ENCODE measurements around the gene KDM4B. TPM values are rescaled to one million over a fixed set of nuclear protein-coding genes. Genes with fewer than 3 reads are reported as not detected.

KDM4B gene
- polyA plus RNA-seq, 1 experiment = 7.7 TPM

- no peaks in the 10 kb centered on the region; the same call in 1 of the 2 replicates for H3K9me3 ChIP-seq (ENCODE audit: control insufficient read depth, insufficient read depth, low read length)
- no peak overlapping the region for H3K27ac ChIP-seq (ENCODE audit: low read depth, low read length)
- H3K4me3 ChIP-seq (ENCODE audit: low read depth, low read length) = no peak overlapping the region
- POLR2A ChIA-PET = no interaction called here
- CTCF ChIA-PET = interaction anchor here (1.1 kb wide), 1 partner anchor 40 kb away, joined by 3 read pairs; no protein-coding TSS in a partner anchor
- TF ChIP-seq, protein P1, sequence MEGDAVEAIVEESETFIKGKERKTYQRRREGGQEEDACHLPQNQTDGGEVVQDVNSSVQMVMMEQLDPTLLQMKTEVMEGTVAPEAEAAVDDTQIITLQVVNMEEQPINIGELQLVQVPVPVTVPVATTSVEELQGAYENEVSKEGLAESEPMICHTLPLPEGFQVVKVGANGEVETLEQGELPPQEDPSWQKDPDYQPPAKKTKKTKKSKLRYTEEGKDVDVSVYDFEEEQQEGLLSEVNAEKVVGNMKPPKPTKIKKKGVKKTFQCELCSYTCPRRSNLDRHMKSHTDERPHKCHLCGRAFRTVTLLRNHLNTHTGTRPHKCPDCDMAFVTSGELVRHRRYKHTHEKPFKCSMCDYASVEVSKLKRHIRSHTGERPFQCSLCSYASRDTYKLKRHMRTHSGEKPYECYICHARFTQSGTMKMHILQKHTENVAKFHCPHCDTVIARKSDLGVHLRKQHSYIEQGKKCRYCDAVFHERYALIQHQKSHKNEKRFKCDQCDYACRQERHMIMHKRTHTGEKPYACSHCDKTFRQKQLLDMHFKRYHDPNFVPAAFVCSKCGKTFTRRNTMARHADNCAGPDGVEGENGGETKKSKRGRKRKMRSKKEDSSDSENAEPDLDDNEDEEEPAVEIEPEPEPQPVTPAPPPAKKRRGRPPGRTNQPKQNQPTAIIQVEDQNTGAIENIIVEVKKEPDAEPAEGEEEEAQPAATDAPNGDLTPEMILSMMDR (IDR thresholded peaks at IDR 0.05; ENCODE audit: low read depth, low read length) = no peak
- H3K27me3 ChIP-seq (ENCODE audit: control insufficient read depth, insufficient read depth, low read length) = no peaks in the 10 kb centered on the region
- DNase-seq (ENCODE audit: low read depth, low spot score) = no peak
Observed at GRCh38 chr19:4991996-4992698, 23.2 kb downstream of the KDM4B start.

GRCh38 chr19:4993683-4994082 lies 24.8 kb downstream of the KDM4B start:
- DNase-seq (ENCODE audit: low read depth, low spot score) = no peak
- Histone ChIP-seq H3K9me3 (ENCODE audit: control insufficient read depth, insufficient read depth, low read length) (no peaks in the 10 kb centered on the region; the same call in none of the 2 replicates), H3K27me3 (ENCODE audit: control insufficient read depth, insufficient read depth, low read length) (no peaks in the 10 kb centered on the region), H3K4me3 (ENCODE audit: low read depth, low read length) (no peak overlapping the region), H3K27ac (ENCODE audit: low read depth, low read length) (no peak overlapping the region)
- TF ChIP-seq, protein P1 (IDR thresholded peaks at IDR 0.05; ENCODE audit: low read depth, low read length) = no peak
- ChIA-PET POLR2A (interaction anchor here (0.7 kb wide), 1 partner anchor 11 kb away, joined by 7 read pairs; no protein-coding TSS in a partner anchor), CTCF (interaction anchor here (0.6 to 0.9 kb wide), 3 partner anchors 8 to 175 kb away, joined by 3 to 6 read pairs (median 3); no protein-coding TSS in a partner anchor)

GRCh38 chr19:4996701-4997100 lies 27.8 kb downstream of the KDM4B start:
- ChIA-PET CTCF (no interaction called here), POLR2A (no interaction called here)
- no peak overlapping the region for H3K27ac ChIP-seq (ENCODE audit: low read depth, low read length)
- H3K4me3 ChIP-seq (ENCODE audit: low read depth, low read length) = no peak overlapping the region
- no peaks in the 10 kb centered on the region; the same call in none of the 2 replicates for H3K9me3 ChIP-seq (ENCODE audit: control insufficient read depth, insufficient read depth, low read length)
- H3K27me3 ChIP-seq (ENCODE audit: control insufficient read depth, insufficient read depth, low read length) = no peaks in the 10 kb centered on the region
- TF ChIP-seq, protein P1 (IDR thresholded peaks at IDR 0.05; ENCODE audit: low read depth, low read length) = no peak
- no peak for DNase-seq (ENCODE audit: low read depth, low spot score)

GRCh38 chr19:4997297-4997696 lies 28.4 kb downstream of the KDM4B start:
- no peak for DNase-seq (ENCODE audit: low read depth, low spot score)
- no peak overlapping the region for H3K27ac ChIP-seq (ENCODE audit: low read depth, low read length)
- H3K27me3 ChIP-seq (ENCODE audit: control insufficient read depth, insufficient read depth, low read length) = no peaks in the 10 kb centered on the region
- TF ChIP-seq, protein P1 (IDR thresholded peaks at IDR 0.05; ENCODE audit: low read depth, low read length) = no peak
- ChIA-PET CTCF (no interaction called here), POLR2A (no interaction called here)
- H3K4me3 ChIP-seq (ENCODE audit: low read depth, low read length) = no peak overlapping the region
- no peaks in the 10 kb centered on the region; the same call in none of the 2 replicates for H3K9me3 ChIP-seq (ENCODE audit: control insufficient read depth, insufficient read depth, low read length)

GRCh38 chr19:5000120-5000611 lies 31.3 kb downstream of the KDM4B start:
- ChIA-PET CTCF (interaction anchor here (1.9 kb wide), 1 partner anchor 27 kb away, joined by 19 read pairs; no protein-coding TSS in a partner anchor), POLR2A (no interaction called here)
- no peaks in the 10 kb centered on the region for H3K27me3 ChIP-seq (ENCODE audit: control insufficient read depth, insufficient read depth, low read length)
- no peak for DNase-seq (ENCODE audit: low read depth, low spot score)
- H3K9me3 ChIP-seq (ENCODE audit: control insufficient read depth, insufficient read depth, low read length) = no peaks in the 10 kb centered on the region; the same call in 1 of the 2 replicates
- TF ChIP-seq, protein P1 (IDR thresholded peaks at IDR 0.05; ENCODE audit: low read depth, low read length) = no peak
- no peak overlapping the region for H3K4me3 ChIP-seq (ENCODE audit: low read depth, low read length)
- H3K27ac ChIP-seq (ENCODE audit: low read depth, low read length) = no peak overlapping the region

Data from AG04450 (cell line).